PC-9 (cell line): Measurements from ENCODE around the gene STAMBPL1. TPM values are rescaled to one million over a fixed set of nuclear protein-coding genes. Genes with fewer than 3 reads are reported as not detected.

ENCODE experiments used
- BruUV-seq: library from RNA; stranded (reverse); fragments of 400-500 nt; replicated peaks from 2 replicates; lab custom pipeline; 2021; lab: Mats Ljungman, UMichigan
- CTCF ChIA-PET: fragments of 300-600 bp; sonication (Branson Sonifier 250); formaldehyde crosslinking; loops from one replicate; lab custom pipeline; 2022; ENCODE audit warnings: antibody characterized with exemption; lab: Charles Lee
- POLR2A ChIA-PET: fragments of 300-600 bp; sonication (Branson Sonifier 250); formaldehyde crosslinking; loops from one replicate; lab custom pipeline; 2022; ENCODE audit warnings: antibody characterized with exemption; ENCODE audit not compliant: unreplicated experiment; lab: Charles Lee
- DNase-seq, 2 experiments: peaks; one replicate each; pipeline versions ENCODE4 v3.0.0 to v3.0.0-alpha.2; 2015 to 2022; ENCODE audit warnings: mixed read lengths in 1 of 2
- H2AFZ ChIP-seq: fragments of 200-600 bp; sonication (generic); 2 replicates; pipeline ENCODE4 v1.8.1; 2017; ENCODE audit warnings: antibody characterized with exemption
- H3F3A ChIP-seq: fragments of 200-600 bp; sonication (generic); 2 replicates; pipeline ENCODE4 v1.8.1; 2017; ENCODE audit warnings: antibody characterized with exemption, mild to moderate bottlenecking, low read depth; ENCODE audit not compliant: insufficient read depth
- H3K27ac ChIP-seq: fragments of 200-600 bp; sonication (generic); 2 replicates; pipeline ENCODE4 v1.6.1; 2016; ENCODE audit warnings: mixed run types
- H3K27me3 ChIP-seq: fragments of 200-600 bp; sonication (generic); 2 replicates; pipeline ENCODE4 v1.6.1; 2016; ENCODE audit warnings: low read depth, mixed run types; ENCODE audit not compliant: insufficient read depth
- H3K36me3 ChIP-seq: fragments of 200-600 bp; sonication (generic); 2 replicates; pipeline ENCODE4 v1.6.1; 2016; ENCODE audit warnings: low read depth, mixed run types
- H3K4me1 ChIP-seq: fragments of 200-600 bp; sonication (generic); replicated peaks from 2 replicates; pipeline ENCODE4 v1.6.1; 2016; ENCODE audit warnings: mixed run types; ENCODE audit not compliant: insufficient read depth
- H3K4me2 ChIP-seq: fragments of 200-600 bp; sonication (generic); 2 replicates; pipeline ENCODE4 v1.6.1; 2017; ENCODE audit warnings: mixed run types
- H3K4me3 ChIP-seq: fragments of 200-600 bp; sonication (generic); 2 replicates; pipeline ENCODE4 v1.6.1; 2016; ENCODE audit warnings: mixed run types
- H3K79me2 ChIP-seq: fragments of 200-600 bp; sonication (generic); 2 replicates; pipeline ENCODE4 v1.6.1; 2017; ENCODE audit warnings: low read depth, mixed run types
- H3K9me2 ChIP-seq: fragments of 200-600 bp; sonication (generic); 2 replicates; pipeline ENCODE4 v1.8.1; 2017; ENCODE audit warnings: mild to moderate bottlenecking; ENCODE audit not compliant: insufficient read depth
- H3K9me3 ChIP-seq: fragments of 200-600 bp; sonication (generic); 2 replicates; pipeline ENCODE4 v1.8.1; 2016; ENCODE audit warnings: low read depth; ENCODE audit not compliant: insufficient read depth
- H4K20me1 ChIP-seq: fragments of 200-600 bp; sonication (generic); 2 replicates; pipeline ENCODE4 v1.8.1; 2017; ENCODE audit not compliant: insufficient read depth
- EZH2 ChIP-seq: fragments of 200-600 bp; sonication (generic); IDR thresholded peaks from 2 replicates; pipeline ENCODE4 v1.8.0; 2017; ENCODE audit warnings: antibody characterized with exemption, low read depth
- intact Hi-C: fragments of 100-400 bp; cut with micrococcal nuclease; formaldehyde crosslinking; loops from one replicate; pipeline ENCODE4 v1.10.0; 2022; ENCODE audit not compliant: unreplicated experiment
- total RNA-seq: library from RNA; stranded (reverse); gene quantifications from 2 replicates; pipeline ENCODE4 v1.2.3, GENCODE V29; 2021
- TF ChIP-seq, protein P1 (sequence below): fragments of 200-600 bp; sonication (generic); conservative IDR thresholded peaks from 2 replicates; pipeline ENCODE4 v1.6.1; 2017; ENCODE audit warnings: mixed run types, antibody characterized with exemption, mild to moderate bottlenecking, moderate library complexity

STAMBPL1 gene
- total RNA-seq, 1 experiment from 2014 or later = 7.4 TPM

DNA sequence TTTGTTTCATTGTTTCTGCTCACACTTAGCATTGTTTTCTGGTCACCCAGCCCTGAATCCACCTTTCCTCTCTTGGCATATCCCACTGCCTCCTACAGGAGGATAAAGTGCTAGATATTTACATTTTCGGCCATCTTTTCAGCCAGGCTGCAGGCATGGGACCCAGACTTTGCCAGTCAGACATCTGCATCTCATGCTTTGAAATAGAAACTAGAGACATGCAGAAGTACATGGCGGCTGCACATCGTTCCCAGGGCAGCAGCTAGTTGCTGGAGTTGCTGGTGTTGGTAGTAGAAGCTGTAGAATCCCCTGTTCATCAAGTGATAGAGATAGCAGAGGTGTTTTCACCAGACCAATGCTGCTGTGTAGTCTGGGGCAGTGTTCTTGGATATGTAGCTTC lies 18.7 kb downstream of the STAMBPL1 start:
- Histone ChIP-seq H3K4me2 (no peak overlapping the region), H3K9me2 (no peaks in the 10 kb centered on the region), H3K9me3 (no peaks in the 10 kb centered on the region), H3K4me3 (no peak overlapping the region), H3K36me3 (no peaks in the 10 kb centered on the region; the same call in 1 of the 2 replicates), H3K27me3 (no peaks in the 10 kb centered on the region), H4K20me1 (no peaks in the 10 kb centered on the region), H3F3A (peaks cover 6% of the 10 kb centered on the region; the same call in 1 of the 2 replicates), H3K4me1 (peaks cover 29% of the 10 kb centered on the region), H3K79me2 (0 out of 2 replicates have a peak, but pooled peaks cover 4% of the 10 kb centered on the region), H2AFZ (no peak overlapping the region), H3K27ac (no peak overlapping the region)
- ChIA-PET POLR2A (interaction anchor here (0.6 kb wide), 1 partner anchor 12 kb away, joined by 4 read pairs; no protein-coding TSS in a partner anchor), CTCF (interaction anchor here (0.8 kb wide), 1 partner anchor 50 kb away, joined by 3 read pairs; no protein-coding TSS in a partner anchor)
- BruUV-seq = no TSS peak
- intact Hi-C loops = loop anchor here (5.0 kb wide), 1 partner anchor 41 kb away; no protein-coding TSS in a partner anchor
- TF ChIP-seq, protein P1, sequence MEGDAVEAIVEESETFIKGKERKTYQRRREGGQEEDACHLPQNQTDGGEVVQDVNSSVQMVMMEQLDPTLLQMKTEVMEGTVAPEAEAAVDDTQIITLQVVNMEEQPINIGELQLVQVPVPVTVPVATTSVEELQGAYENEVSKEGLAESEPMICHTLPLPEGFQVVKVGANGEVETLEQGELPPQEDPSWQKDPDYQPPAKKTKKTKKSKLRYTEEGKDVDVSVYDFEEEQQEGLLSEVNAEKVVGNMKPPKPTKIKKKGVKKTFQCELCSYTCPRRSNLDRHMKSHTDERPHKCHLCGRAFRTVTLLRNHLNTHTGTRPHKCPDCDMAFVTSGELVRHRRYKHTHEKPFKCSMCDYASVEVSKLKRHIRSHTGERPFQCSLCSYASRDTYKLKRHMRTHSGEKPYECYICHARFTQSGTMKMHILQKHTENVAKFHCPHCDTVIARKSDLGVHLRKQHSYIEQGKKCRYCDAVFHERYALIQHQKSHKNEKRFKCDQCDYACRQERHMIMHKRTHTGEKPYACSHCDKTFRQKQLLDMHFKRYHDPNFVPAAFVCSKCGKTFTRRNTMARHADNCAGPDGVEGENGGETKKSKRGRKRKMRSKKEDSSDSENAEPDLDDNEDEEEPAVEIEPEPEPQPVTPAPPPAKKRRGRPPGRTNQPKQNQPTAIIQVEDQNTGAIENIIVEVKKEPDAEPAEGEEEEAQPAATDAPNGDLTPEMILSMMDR = no peak
- TF ChIP-seq EZH2 = no peak
- no peak for DNase-seq

DNA sequence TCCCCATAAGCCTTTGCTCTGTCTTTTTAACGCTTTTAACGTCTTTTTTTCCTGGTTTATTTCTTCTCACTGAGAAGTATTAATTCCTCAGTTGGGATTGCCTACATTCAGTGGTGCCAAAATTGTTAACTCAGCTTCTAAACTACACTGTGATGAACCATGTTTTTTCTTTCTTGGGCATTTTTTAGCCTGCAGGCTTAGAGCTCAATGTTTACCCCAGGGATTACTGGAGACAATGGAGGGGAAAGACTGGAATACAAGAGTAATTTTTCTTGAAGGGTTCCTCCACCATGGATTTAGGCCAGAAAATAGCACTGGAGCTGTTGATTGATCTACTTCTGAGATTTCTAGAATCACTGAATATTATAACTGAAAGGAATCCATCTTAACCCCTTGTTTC lies 19.8 kb downstream of the STAMBPL1 start:
- ChIA-PET CTCF (no interaction called here), POLR2A (interaction anchor here (0.7 kb wide), 1 partner anchor 17 kb away, joined by 11 read pairs; no protein-coding TSS in a partner anchor)
- Histone ChIP-seq H3K4me3 (no peak overlapping the region), H3K27ac (no peak overlapping the region), H2AFZ (no peak overlapping the region), H3K9me2 (no peaks in the 10 kb centered on the region), H4K20me1 (no peaks in the 10 kb centered on the region), H3K27me3 (no peaks in the 10 kb centered on the region), H3K36me3 (no peaks in the 10 kb centered on the region; the same call in 1 of the 2 replicates), H3K79me2 (0 out of 2 replicates have a peak, but pooled peaks cover 4% of the 10 kb centered on the region), H3F3A (peaks cover 6% of the 10 kb centered on the region; the same call in 1 of the 2 replicates), H3K9me3 (no peaks in the 10 kb centered on the region), H3K4me2 (no peak overlapping the region), H3K4me1 (peaks cover 29% of the 10 kb centered on the region)
- TF ChIP-seq, protein P1 = no peak
- no peak for TF ChIP-seq EZH2
- BruUV-seq = no TSS peak
- no peak for DNase-seq
- intact Hi-C loops = loop anchor here (5.0 kb wide), 1 partner anchor 43 kb away; no protein-coding TSS in a partner anchor

DNA sequence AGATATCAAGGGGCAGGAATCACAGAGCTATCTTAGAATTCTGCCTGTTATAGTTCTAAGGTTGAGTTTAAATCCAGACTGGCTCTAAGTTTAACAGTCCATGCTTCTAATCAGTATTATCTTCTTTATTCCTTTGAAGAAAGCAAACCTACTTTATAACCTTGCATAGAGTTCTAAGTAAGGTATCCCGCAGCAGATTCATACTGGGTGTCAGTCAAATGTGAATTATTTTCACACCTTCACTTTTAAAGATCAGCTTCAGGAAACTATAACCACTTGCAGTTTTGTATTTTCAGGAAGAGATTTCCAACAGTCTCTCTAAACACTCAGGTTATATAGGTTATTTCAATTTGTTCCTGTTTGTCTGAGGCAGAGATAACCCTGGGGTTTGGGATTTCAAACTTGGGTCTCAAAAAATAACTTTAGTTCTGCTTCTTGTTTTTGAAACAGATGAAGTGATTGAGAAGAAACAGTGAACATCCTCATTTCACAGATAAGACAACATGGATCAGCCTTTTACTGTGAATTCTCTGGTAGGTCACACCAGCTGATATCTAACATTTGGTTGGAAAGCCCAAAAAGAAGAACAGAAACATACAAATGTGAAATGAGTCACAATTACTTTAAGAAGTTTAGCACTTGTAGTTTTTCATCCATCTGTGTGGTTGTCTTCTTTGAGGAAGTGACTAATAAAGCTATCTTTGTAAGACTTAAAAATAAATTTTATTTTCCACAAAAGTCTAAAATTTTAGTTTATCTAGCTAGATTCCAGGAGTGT lies 21.4 kb downstream of the STAMBPL1 start:
- Histone ChIP-seq H3F3A (peaks cover 6% of the 10 kb centered on the region; the same call in 1 of the 2 replicates), H3K79me2 (0 out of 2 replicates have a peak, but pooled peaks cover 4% of the 10 kb centered on the region), H4K20me1 (no peaks in the 10 kb centered on the region), H3K4me2 (no peak overlapping the region), H3K4me1 (peaks cover 19% of the 10 kb centered on the region), H3K36me3 (no peaks in the 10 kb centered on the region; the same call in 1 of the 2 replicates), H2AFZ (no peak overlapping the region), H3K9me2 (no peaks in the 10 kb centered on the region), H3K27me3 (no peaks in the 10 kb centered on the region), H3K4me3 (no peak overlapping the region), H3K27ac (no peak overlapping the region; the same call in 1 of the 2 replicates), H3K9me3 (no peaks in the 10 kb centered on the region)
- TF ChIP-seq EZH2 = no peak
- TF ChIP-seq, protein P1 = no peak
- ChIA-PET CTCF (no interaction called here), POLR2A (interaction anchor here (0.6 kb wide), 1 partner anchor 20 kb away, joined by 3 read pairs; no protein-coding TSS in a partner anchor)
- DNase-seq = no peak
- BruUV-seq = no TSS peak
- intact Hi-C loops = no loop called here
